HepG2 (cell line): ENCODE measurements around the gene UBE2E1. TPM values are rescaled to one million over a fixed set of nuclear protein-coding genes. Genes with fewer than 3 reads are reported as not detected.

ENCODE experiments used
- FOXA3 ChIP-seq: IDR thresholded peaks from 2 replicates; pipeline ENCODE4 v1.6.1; 2016; ENCODE audit warnings: missing genetic modification reagents, missing compliant biosample characterization
- MEIS2 ChIP-seq: sonication (generic); formaldehyde crosslinking; IDR thresholded peaks from 2 replicates; pipeline ENCODE4 v1.9.0; 2021; ENCODE audit warnings: mild to moderate bottlenecking, missing genetic modification reagents
- NRL ChIP-seq: sonication (generic); formaldehyde crosslinking; IDR thresholded peaks from 2 replicates; pipeline ENCODE4 v1.5.0; 2020; ENCODE audit warnings: missing genetic modification reagents, mild to moderate bottlenecking, moderate library complexity, borderline replicate concordance
- PITX1 ChIP-seq: sonication (generic); formaldehyde crosslinking; IDR thresholded peaks from 2 replicates; pipeline ENCODE4 v1.5.1; 2020; ENCODE audit warnings: mild to moderate bottlenecking, missing genetic modification reagents
- RARG ChIP-seq: sonication (generic); formaldehyde crosslinking; IDR thresholded peaks from 2 replicates; pipeline ENCODE4 v1.4.0; 2020; ENCODE audit warnings: low read depth, mild to moderate bottlenecking, missing genetic modification reagents
- SMARCE1 ChIP-seq: fragments of 450-650 bp; IDR thresholded peaks from 2 replicates; pipeline ENCODE4 v1.6.1; 2017; ENCODE audit warnings: borderline replicate concordance
- SRSF9 ChIP-seq: fragments of 200-400 bp; formaldehyde crosslinking; IDR thresholded peaks from 2 replicates; pipeline ENCODE4 v1.6.1; 2018; ENCODE audit warnings: borderline replicate concordance, mild to moderate bottlenecking, low read depth, low read length; ENCODE audit not compliant: insufficient read depth, poor library complexity, severe bottlenecking
- TSC22D2 ChIP-seq: sonication (generic); formaldehyde crosslinking; IDR thresholded peaks from 2 replicates; pipeline ENCODE4 v1.5.1; 2020; ENCODE audit warnings: missing genetic modification reagents, mild to moderate bottlenecking, borderline replicate concordance
- ZNF12 ChIP-seq: sonication (generic); formaldehyde crosslinking; IDR thresholded peaks from 2 replicates; pipeline ENCODE4 v1.5.0; 2020; ENCODE audit warnings: missing genetic modification reagents
- ZNF703 ChIP-seq: sonication (generic); formaldehyde crosslinking; IDR thresholded peaks from 2 replicates; pipeline ENCODE4 v1.5.1; 2020; ENCODE audit warnings: missing genetic modification reagents, mild to moderate bottlenecking, moderate library complexity, borderline replicate concordance
- polyA plus RNA-seq, 8 experiments: library from polyadenylated mRNA; depleted of rRNA in 3 of 8; stranded (reverse) in 7 of 8; unstranded in 1 of 8; fragments of >200 nt; fragmentation: Illumina TruSeq in 4 of 8; extraction: Trizol in 4 of 8; gene quantifications; 2 replicates each; pipeline versions ENCODE4 v1.2.1 to v1.2.3, GENCODE V29; 2011 to 2016; ENCODE audit warnings: low read depth in 4 of 8, missing spikeins in 1 of 8, mixed read lengths in 1 of 8; ENCODE audit not compliant: insufficient read depth in 1 of 8
- total RNA-seq, 5 experiments: library from RNA; depleted of rRNA; stranded (reverse); fragments of >200 nt; fragmentation: Illumina TruSeq; extraction: Trizol; gene quantifications; 2 replicates each; pipeline ENCODE4 v1.2.3, GENCODE V29; 2016; ENCODE audit warnings: low read depth in 1 of 5
- TF ChIP-seq, protein P1 (sequence below): sonication (generic); formaldehyde crosslinking; IDR thresholded peaks from 2 replicates; pipeline ENCODE4 v1.4.0; 2020; ENCODE audit warnings: missing genetic modification reagents, borderline replicate concordance
- TF ChIP-seq, protein P2 (sequence below): sonication (generic); formaldehyde crosslinking; IDR thresholded peaks from 2 replicates; pipeline ENCODE4 v1.8.0; 2022; ENCODE audit warnings: mild to moderate bottlenecking, missing genetic modification reagents; ENCODE audit not compliant: insufficient replicate concordance
- TF ChIP-seq, protein P3 (sequence below): sonication (generic); formaldehyde crosslinking; IDR thresholded peaks from 2 replicates; pipeline ENCODE4 v1.4.0; 2020; ENCODE audit warnings: mild to moderate bottlenecking, missing genetic modification reagents, borderline replicate concordance
- TF ChIP-seq, protein P4 (sequence below): sonication (generic); formaldehyde crosslinking; IDR thresholded peaks from 2 replicates; pipeline ENCODE4 v1.8.1; 2023; ENCODE audit warnings: missing genetic modification reagents, inconsistent platforms, borderline replicate concordance
- TF ChIP-seq, protein P5 (sequence below): sonication (generic); formaldehyde crosslinking; IDR thresholded peaks from 2 replicates; pipeline ENCODE4 v1.4.0; 2020; ENCODE audit warnings: low read depth, mild to moderate bottlenecking, missing genetic modification reagents
- TF ChIP-seq, protein P6 (sequence below): IDR thresholded peaks from 2 replicates; pipeline ENCODE4 v1.6.1; 2018; ENCODE audit warnings: missing genetic modification reagents, mild to moderate bottlenecking, missing compliant biosample characterization

The UBE2E1 gene
- total and polyA plus RNA-seq, 2 of the 13 experiments (the other 11 are each of a cell fraction or from before 2014, with no cell fraction given), result 55.4 to 61.8 TPM

DNA sequence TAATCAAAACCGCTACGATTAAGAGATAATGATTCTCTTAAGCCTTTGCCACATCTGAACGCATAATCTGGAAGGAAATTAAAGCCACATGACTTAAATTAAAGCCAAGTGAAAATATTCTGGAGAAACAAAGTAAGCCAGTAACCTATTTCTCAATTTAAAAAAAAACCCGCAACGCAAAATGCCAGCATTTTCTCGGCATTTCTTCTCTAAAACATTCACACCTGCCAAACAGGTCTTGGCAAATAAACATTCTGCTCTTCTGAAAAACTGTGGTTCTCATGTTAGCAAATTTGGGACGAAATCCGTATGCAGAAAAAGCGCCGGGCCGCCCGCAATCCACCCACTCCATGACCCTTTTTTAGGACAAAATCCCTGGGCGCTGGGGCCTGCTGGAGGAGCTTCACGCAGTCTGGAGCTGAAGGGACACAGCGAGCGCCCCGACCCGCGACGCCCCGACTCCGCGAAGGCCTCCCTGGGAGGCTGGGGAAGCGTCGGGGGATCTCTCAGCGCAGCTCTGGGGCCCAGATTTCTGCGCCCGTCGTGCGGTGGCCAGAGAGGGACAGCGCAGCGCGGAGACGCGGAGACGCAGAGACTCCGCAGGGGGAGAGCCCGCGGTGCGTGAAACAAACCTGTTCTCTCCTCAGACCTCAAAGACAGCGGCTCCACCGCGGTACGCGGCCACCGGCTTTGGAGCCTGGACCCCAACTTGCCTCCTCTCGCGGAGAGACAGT, 110.6 kb downstream of the UBE2E1 start (continued):
- TF ChIP-seq, protein P1, sequence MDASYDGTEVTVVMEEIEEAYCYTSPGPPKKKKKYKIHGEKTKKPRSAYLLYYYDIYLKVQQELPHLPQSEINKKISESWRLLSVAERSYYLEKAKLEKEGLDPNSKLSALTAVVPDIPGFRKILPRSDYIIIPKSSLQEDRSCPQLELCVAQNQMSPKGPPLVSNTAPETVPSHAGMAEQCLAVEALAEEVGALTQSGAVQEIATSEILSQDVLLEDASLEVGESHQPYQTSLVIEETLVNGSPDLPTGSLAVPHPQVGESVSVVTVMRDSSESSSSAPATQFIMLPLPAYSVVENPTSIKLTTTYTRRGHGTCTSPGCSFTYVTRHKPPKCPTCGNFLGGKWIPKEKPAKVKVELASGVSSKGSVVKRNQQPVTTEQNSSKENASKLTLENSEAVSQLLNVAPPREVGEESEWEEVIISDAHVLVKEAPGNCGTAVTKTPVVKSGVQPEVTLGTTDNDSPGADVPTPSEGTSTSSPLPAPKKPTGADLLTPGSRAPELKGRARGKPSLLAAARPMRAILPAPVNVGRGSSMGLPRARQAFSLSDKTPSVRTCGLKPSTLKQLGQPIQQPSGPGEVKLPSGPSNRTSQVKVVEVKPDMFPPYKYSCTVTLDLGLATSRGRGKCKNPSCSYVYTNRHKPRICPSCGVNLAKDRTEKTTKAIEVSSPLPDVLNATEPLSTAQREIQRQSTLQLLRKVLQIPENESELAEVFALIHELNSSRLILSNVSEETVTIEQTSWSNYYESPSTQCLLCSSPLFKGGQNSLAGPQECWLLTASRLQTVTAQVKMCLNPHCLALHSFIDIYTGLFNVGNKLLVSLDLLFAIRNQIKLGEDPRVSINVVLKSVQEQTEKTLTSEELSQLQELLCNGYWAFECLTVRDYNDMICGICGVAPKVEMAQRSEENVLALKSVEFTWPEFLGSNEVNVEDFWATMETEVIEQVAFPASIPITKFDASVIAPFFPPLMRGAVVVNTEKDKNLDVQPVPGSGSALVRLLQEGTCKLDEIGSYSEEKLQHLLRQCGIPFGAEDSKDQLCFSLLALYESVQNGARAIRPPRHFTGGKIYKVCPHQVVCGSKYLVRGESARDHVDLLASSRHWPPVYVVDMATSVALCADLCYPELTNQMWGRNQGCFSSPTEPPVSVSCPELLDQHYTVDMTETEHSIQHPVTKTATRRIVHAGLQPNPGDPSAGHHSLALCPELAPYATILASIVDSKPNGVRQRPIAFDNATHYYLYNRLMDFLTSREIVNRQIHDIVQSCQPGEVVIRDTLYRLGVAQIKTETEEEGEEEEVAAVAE (CRISPR knock-in tag), result no peak
- TF ChIP-seq ZNF703 (CRISPR knock-in tag), result 0 out of 2 replicates have a peak, but pooled peaks have one; percentile 86
- TF ChIP-seq, protein P2, sequence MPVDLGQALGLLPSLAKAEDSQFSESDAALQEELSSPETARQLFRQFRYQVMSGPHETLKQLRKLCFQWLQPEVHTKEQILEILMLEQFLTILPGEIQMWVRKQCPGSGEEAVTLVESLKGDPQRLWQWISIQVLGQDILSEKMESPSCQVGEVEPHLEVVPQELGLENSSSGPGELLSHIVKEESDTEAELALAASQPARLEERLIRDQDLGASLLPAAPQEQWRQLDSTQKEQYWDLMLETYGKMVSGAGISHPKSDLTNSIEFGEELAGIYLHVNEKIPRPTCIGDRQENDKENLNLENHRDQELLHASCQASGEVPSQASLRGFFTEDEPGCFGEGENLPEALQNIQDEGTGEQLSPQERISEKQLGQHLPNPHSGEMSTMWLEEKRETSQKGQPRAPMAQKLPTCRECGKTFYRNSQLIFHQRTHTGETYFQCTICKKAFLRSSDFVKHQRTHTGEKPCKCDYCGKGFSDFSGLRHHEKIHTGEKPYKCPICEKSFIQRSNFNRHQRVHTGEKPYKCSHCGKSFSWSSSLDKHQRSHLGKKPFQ (CRISPR knock-in tag), result no peak
- TF ChIP-seq SMARCE1, result no peak
- no peak for TF ChIP-seq TSC22D2 (CRISPR knock-in tag)
- TF ChIP-seq, protein P3, sequence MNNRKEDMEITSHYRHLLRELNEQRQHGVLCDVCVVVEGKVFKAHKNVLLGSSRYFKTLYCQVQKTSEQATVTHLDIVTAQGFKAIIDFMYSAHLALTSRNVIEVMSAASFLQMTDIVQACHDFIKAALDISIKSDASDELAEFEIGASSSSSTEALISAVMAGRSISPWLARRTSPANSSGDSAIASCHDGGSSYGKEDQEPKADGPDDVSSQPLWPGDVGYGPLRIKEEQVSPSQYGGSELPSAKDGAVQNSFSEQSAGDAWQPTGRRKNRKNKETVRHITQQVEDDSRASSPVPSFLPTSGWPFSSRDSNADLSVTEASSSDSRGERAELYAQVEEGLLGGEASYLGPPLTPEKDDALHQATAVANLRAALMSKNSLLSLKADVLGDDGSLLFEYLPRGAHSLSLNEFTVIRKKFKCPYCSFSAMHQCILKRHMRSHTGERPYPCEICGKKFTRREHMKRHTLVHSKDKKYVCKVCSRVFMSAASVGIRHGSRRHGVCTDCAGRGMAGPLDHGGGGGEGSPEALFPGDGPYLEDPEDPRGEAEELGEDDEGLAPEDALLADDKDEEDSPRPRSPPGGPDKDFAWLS (CRISPR knock-in tag), result no peak
- TF ChIP-seq NRL (CRISPR knock-in tag), result no peak
- no peak for TF ChIP-seq MEIS2 (CRISPR knock-in tag)
- 0 out of 2 replicates have a peak, but pooled peaks have one; percentile 8 for TF ChIP-seq ZNF12 (CRISPR knock-in tag)
- TF ChIP-seq, protein P4, sequence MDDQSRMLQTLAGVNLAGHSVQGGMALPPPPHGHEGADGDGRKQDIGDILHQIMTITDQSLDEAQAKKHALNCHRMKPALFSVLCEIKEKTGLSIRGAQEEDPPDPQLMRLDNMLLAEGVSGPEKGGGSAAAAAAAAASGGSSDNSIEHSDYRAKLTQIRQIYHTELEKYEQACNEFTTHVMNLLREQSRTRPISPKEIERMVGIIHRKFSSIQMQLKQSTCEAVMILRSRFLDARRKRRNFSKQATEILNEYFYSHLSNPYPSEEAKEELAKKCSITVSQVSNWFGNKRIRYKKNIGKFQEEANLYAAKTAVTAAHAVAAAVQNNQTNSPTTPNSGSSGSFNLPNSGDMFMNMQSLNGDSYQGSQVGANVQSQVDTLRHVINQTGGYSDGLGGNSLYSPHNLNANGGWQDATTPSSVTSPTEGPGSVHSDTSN, result 0 out of 2 replicates have a peak, but pooled peaks have one; percentile 8
- no peak for TF ChIP-seq RARG (CRISPR knock-in tag)
- TF ChIP-seq FOXA3 (CRISPR knock-in tag), result no peak
- TF ChIP-seq, protein P5, sequence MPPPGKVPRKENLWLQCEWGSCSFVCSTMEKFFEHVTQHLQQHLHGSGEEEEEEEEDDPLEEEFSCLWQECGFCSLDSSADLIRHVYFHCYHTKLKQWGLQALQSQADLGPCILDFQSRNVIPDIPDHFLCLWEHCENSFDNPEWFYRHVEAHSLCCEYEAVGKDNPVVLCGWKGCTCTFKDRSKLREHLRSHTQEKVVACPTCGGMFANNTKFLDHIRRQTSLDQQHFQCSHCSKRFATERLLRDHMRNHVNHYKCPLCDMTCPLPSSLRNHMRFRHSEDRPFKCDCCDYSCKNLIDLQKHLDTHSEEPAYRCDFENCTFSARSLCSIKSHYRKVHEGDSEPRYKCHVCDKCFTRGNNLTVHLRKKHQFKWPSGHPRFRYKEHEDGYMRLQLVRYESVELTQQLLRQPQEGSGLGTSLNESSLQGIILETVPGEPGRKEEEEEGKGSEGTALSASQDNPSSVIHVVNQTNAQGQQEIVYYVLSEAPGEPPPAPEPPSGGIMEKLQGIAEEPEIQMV (CRISPR knock-in tag), result no peak
- no peak for TF ChIP-seq PITX1 (CRISPR knock-in tag)
- TF ChIP-seq, protein P6, sequence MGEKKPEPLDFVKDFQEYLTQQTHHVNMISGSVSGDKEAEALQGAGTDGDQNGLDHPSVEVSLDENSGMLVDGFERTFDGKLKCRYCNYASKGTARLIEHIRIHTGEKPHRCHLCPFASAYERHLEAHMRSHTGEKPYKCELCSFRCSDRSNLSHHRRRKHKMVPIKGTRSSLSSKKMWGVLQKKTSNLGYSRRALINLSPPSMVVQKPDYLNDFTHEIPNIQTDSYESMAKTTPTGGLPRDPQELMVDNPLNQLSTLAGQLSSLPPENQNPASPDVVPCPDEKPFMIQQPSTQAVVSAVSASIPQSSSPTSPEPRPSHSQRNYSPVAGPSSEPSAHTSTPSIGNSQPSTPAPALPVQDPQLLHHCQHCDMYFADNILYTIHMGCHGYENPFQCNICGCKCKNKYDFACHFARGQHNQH (CRISPR knock-in tag), result no peak
- no peak for TF ChIP-seq SRSF9
